D721Med (cell line): ENCODE measurements around the gene COX6B2.

ENCODE experiments used
- DNase-seq: peaks from one replicate; pipeline ENCODE4 v3.0.0; 2011; ENCODE audit warnings: low spot score; ENCODE audit not compliant: insufficient read length
- FAIRE-seq: peaks from 2 replicates; lab custom pipeline; 2011; peaks lifted over from hg19 to GRCh38; lab: Jason Lieb, UNC
- TF ChIP-seq, protein P1 (sequence below): IDR thresholded peaks from 2 replicates; pipeline ENCODE4 v1.5.1; 2012; ENCODE audit warnings: mild to moderate bottlenecking, control low read depth; ENCODE audit not compliant: insufficient read depth; ENCODE audit errors: missing control alignments

COX6B2 gene

DNA sequence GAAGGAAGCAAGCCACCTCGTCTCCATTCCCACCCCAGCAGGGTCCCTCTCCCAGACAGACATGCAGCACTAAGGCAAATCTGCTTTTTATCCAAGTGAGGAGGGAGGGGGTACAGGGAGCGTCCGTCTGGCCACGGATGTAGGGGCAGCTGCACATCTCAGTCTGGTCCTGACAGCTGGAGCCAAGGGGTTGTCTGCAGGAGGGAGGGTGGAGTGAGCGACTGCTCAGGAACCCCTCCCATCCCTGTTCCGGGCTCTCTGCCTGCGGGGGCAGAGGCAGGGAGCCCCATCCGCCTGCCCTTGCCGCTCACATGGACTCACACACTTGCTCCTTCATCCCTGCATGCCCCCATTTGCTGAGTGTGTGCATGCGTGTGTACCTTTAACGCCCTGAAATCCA, 24.7 kb upstream of the COX6B2 start:
- TF ChIP-seq, protein P1, sequence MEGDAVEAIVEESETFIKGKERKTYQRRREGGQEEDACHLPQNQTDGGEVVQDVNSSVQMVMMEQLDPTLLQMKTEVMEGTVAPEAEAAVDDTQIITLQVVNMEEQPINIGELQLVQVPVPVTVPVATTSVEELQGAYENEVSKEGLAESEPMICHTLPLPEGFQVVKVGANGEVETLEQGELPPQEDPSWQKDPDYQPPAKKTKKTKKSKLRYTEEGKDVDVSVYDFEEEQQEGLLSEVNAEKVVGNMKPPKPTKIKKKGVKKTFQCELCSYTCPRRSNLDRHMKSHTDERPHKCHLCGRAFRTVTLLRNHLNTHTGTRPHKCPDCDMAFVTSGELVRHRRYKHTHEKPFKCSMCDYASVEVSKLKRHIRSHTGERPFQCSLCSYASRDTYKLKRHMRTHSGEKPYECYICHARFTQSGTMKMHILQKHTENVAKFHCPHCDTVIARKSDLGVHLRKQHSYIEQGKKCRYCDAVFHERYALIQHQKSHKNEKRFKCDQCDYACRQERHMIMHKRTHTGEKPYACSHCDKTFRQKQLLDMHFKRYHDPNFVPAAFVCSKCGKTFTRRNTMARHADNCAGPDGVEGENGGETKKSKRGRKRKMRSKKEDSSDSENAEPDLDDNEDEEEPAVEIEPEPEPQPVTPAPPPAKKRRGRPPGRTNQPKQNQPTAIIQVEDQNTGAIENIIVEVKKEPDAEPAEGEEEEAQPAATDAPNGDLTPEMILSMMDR = no peak
- DNase-seq (no peak), FAIRE-seq (no peak)

DNA sequence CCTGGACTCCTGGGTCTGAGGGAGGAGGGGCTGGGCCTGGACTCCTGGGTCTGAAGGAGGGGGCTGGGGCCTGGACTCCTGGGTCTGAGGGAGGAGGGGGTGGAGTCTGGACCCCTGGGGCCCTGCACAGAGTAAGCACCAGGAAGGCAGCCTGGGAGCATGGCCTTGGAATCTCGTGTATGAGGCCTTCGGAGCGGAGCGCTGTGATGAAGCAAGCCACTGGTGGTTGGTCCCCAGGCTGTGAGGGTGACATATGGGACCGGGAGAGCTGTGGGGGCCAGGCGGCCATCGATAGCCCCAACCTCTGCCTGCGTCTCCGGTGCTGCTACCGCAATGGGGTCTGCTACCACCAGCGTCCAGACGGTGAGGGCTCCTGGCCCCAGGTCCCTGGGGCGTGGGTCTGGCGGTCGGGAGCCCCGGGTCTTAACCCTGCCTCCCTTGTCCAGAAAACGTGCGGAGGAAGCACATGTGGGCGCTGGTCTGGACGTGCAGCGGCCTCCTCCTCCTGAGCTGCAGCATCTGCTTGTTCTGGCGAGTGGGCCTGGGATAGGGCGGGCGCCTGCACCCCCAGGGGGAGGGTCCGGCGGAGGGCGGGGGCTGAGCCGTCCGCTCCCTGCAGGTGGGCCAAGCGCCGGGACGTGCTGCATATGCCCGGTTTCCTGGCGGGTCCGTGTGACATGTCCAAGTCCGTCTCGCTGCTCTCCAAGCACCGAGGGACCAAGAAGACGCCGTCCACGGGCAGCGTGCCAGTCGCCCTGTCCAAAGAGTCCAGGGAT, 23.0 kb upstream of the COX6B2 start:
- TF ChIP-seq, protein P1 = no peak
- DNase-seq (no peak), FAIRE-seq (no peak)

DNA sequence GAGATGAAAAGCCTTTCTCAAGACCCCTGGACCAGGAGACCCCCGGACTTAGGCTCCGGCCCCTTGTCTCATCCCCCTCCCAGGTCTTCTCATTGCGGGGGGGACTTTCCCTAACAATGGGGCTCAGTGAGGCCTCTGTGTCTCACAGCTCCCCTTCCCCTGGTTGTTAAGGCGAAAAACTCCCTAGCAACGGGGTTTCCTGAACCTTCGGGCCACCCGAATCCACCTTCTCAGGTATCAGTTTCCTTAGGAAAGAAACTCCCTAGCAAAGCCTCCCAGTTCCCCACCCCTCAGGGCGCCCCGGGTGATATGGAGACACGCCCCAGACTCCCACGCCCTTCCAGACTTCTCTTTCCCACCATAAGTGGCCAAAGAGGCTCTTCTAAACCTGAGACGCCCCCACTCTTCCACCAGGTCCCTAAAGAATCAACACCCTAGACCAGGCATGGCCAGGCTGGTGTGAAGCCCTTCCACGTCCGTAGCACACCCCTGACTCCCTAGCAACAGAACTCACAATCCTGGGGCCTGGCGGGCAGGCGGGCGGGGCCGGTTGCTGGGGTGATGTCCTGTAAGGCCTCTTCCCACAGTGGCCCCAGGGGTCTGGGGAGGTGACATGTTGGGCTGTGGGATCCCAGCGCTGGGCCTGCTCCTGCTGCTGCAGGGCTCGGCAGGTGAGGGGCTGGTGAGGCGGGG, 21.9 kb upstream of the COX6B2 start, which contains the start of gene TMEM190:
Gene TMEM190, plus strand, starts transcription at position 586 of the 693 bp plus-strand sequence. Its CDS starts 28 bp downstream, at position 614.
- DNase-seq = no peak
- TF ChIP-seq, protein P1 = no peak
- no peak for FAIRE-seq

DNA sequence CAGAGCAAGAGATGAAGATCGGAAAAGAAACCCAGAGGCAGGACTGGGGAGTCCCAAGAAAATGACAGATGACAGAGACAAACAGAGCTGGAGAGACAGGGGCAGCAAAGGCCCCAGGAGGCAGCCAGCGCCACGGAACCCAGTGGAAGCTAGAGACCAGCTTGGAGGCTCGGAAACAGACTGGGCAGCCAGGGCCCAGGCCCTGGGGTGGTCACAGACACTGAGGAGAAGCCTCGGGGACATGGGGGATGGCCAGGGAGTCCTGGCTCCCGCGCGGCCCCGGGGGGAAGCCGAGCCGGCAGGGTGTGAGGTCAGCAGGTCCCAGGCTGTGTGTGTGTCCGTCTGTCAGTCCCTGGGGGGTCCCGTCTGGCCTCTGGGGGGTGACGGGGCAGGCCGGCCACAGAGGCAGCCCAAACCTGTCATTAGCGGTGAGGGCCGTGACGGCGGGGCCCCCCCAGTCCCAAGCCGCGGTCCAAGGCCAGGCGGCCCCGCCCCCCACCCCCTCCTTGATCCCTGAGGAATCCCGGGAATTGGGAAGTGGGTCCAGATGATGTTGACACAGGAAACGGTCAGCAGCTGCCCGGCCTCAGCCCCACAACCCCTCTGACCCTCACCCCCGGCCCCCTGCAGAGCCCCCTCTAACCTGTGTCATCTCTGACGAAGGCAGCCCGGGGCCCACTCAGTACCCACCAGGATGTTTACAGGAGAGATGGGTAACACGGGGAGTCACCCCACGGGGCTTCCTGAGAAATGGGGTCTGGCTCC, 19.7 kb upstream of the COX6B2 start:
- DNase-seq = no peak
- TF ChIP-seq, protein P1 = no peak
- no peak for FAIRE-seq

DNA sequence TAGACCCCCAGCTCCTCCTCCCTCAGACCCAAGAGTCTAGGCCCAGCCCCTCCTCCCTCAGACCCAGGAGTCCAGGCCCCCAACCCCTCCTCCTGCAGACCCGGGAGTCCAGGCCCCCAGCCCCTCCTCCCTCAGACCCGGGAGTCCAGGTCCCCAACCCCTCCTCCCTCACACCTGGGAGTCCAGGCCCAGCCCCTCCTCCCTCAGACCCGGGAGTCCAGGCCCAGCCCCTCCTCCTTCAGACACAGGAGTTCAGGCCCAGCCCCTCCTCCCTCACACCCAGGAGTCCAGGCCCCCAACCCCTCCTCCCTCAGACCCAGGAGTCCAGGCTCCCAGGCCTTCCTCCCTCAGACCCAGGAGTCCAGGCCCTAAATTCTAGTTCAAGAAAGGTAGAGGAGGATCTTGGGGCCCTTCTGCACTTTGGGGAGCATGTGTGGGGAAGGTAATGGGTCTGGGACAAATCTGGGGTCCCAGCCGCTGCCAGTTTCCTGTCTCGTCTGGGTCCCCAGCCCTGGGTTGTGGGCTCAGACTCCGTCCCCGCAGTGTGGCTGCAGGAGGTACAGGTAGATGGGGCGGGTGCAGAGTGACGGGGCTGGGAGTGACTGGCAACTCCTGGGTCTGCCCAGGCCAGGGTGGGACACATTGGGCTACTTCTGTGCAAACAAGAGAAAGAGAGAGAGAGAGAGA, 18.9 kb upstream of the COX6B2 start:
- FAIRE-seq (no peak), DNase-seq (no peak)

More for the DNA sequence above, 18.9 kb upstream of the COX6B2 start:
- TF ChIP-seq, protein P1 = no peak
